GM18505 (cell line): Measurements from ENCODE around the gene KRTAP10-1.

Experiments
- ATAC-seq: cut with Tn5 transposase; IDR thresholded peaks from one replicate; pipeline ENCODE4 v1.9.1; 2021; ENCODE audit not compliant: unreplicated experiment
- POLR2A ChIP-seq: IDR thresholded peaks from 4 replicates; pipeline ENCODE4 v1.6.1; 2011; ENCODE audit warnings: borderline replicate concordance; ENCODE audit not compliant: insufficient read depth, insufficient read length; ENCODE audit errors: extremely low read depth

The KRTAP10-1 gene

GRCh38 chr21:44532712-44533111 is 7.3 kb downstream of the KRTAP10-1 start:
- ATAC-seq: no peak
- TF ChIP-seq POLR2A: no peak

- ATAC-seq: no peak
- no peak for TF ChIP-seq POLR2A
Measured at GRCh38 chr21:44531606-44532564, 8.1 kb downstream of the KRTAP10-1 start.

GRCh38 chr21:44530903-44531605 is 8.9 kb downstream of the KRTAP10-1 start:
- ATAC-seq: no peak
- TF ChIP-seq POLR2A: no peak

- TF ChIP-seq POLR2A: no peak
- no peak for ATAC-seq
Measured at GRCh38 chr21:44530221-44530902, 9.6 kb downstream of the KRTAP10-1 start.

GRCh38 chr21:44529503-44530125 is 10.4 kb downstream of the KRTAP10-1 start:
- TF ChIP-seq POLR2A: no peak
- no peak for ATAC-seq

GRCh38 chr21:44529011-44529421 is 11.0 kb downstream of the KRTAP10-1 start:
- no peak for TF ChIP-seq POLR2A
- ATAC-seq: no peak

GRCh38 chr21:44528634-44528995 is 11.4 kb downstream of the KRTAP10-1 start:
- no peak for ATAC-seq
- no peak for TF ChIP-seq POLR2A

- ATAC-seq: no peak
- TF ChIP-seq POLR2A: no peak
Measured at GRCh38 chr21:44527983-44528633, 11.9 kb downstream of the KRTAP10-1 start.

- no peak for TF ChIP-seq POLR2A
- no peak for ATAC-seq
Measured at GRCh38 chr21:44527156-44527982, 12.6 kb downstream of the KRTAP10-1 start.

GRCh38 chr21:44526096-44526997 is 13.6 kb downstream of the KRTAP10-1 start:
- no peak for ATAC-seq
- no peak for TF ChIP-seq POLR2A
